Measurements from ENCODE around the gene GALNT10.

Gene GALNT10

DNA sequence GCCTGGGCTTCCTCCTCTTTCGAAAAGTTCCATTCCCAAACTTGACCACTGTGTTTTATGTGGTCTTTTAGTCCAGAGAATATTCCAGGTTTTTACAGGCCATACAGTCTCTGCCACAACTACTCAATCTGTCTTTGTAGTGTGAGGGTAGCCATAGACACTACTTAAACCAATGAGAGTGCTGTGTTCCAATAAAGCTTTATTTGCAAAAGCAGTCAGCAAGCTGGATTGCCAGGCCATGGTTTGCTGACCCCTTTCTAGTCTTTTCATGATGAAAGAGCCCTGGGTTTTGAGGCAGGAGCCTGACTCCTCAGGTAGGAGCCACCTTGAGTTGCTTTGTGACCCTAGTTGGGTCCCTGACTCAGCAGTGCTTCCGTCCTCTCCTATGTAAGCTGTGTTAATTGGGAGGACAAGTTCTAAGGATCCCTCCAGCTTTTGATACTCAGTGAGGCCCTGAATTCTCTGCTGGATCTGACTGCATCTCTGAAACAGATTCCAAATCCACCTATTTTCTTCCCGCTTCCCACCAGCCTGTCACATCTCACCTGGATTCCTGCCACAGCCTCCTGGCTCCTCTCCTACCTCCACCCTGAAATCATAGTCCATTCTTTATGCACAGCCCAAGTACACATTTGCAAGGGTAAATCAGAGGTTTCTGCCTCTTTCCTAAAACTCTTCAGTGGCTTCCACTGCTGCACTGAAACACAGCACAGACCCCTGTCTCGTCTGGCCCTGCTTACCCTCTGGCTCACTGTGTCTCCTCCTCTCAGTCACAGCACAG lies 13.5 kb downstream of the GALNT10 start:
- no peak for DNase-seq

DNA sequence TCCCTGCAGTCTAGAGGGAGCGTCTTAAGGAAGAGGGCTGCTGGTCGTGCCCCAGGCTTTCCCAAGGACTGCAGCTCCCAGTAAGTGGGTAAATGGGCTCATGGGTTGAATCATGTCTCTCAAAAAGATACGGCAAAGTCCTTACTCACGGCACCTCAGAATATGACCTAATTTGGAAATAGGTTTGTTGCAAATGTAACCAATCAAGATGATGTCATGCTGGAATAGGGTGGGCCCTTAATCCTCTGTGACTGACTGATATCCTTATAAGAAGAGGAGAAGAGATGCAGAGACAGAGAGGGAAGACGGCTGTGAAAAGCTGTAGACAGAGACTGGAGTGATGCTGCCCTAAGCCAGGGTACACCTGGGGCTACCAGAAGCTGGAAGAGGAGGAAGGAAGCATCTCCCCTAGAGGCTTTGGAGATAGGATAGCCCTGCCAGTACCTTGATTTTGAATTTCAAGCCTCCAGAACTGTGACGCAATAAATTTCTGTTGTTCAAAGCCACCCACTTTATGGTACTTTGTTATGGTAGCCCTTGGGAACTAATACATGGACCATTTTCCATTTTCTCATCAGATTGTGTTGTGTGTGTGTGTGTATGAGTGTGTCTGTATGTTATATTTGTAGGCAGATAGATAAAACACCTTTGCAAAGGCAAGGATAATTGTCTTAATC lies 15.0 kb downstream of the GALNT10 start:
- DNase-seq, result no peak

DNA sequence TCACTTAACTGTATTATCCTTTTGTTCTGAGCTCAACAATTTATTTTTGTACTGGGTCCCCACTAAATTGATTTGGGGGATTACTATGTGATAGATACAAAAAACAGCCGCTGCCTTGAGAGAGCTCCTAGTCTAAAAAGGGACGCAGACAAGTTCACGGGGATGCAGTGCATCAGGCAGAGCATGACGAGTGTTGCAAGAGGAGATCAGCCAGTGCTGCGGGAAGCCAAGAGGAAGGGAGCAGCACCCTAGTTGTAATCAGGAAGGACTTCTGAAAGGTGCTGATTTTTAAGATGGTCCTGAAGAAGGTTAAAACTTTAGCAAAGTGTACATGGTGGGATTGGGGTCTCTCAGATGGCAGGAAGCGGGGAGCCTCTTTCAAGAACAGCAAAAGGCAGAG lies 15.8 kb downstream of the GALNT10 start:
- no peak for DNase-seq

DNA sequence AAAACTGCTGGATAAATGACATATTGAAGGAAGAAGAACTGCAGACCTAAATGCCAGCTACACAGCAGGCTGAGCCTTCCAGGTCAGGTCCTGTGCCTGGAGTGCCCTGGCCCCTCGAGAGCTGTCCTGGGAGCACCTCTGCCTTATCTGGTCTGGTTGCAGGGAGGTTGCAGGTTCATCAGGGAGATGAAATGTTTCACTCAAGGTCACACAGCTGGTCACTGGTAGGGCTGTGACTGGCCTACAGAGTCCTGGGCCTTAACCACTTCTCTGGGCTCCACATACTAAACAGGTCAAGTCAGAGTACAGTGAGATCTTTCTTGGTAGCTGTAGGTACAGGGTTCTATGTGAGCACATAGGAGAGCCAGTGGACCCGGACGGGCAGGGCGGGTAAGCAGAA lies 16.7 kb downstream of the GALNT10 start:
- no peak for DNase-seq

DNA sequence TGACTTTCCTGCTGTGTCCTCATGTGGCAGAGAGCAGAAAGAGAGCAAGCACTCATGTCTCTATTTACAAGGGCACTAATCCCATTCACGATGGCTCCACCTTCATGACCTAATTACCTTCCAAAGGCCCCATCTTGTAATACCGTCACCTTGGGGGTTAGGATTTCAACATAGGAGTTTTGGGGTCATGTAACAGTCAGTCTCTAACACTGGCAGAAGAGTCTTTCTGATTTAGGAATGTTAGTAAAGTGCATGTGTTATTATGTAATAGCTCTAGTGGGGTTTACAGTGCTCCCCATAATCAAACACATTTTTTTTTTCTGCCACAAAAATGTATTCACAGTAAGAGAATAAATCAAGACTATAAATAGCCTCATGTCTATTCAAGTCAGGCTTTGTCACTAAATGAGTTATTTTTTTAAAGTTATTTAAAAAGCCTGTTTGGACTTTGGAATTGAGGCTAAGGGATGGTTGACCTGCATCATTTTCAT lies 19.1 kb downstream of the GALNT10 start:
- DNase-seq, result peak; percentile 15

DNA sequence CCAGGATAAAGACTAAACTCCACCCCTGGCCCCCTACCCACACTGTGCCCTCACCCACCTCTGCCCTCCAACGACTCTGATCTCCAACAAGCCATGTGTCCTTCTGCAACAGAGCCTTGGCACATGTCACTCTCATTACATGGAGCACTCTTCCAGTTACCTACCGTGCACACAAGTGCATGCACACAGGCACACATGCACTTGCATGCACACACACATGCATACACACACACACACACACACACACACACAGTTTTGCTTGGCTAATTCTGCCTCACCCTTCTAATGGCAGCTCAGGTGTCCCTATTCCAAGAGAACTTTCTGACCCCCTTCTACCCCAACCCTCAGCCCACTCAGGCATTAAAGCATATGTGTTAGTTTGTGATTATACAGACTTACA lies 19.6 kb downstream of the GALNT10 start:
- DNase-seq, result no peak

DNA sequence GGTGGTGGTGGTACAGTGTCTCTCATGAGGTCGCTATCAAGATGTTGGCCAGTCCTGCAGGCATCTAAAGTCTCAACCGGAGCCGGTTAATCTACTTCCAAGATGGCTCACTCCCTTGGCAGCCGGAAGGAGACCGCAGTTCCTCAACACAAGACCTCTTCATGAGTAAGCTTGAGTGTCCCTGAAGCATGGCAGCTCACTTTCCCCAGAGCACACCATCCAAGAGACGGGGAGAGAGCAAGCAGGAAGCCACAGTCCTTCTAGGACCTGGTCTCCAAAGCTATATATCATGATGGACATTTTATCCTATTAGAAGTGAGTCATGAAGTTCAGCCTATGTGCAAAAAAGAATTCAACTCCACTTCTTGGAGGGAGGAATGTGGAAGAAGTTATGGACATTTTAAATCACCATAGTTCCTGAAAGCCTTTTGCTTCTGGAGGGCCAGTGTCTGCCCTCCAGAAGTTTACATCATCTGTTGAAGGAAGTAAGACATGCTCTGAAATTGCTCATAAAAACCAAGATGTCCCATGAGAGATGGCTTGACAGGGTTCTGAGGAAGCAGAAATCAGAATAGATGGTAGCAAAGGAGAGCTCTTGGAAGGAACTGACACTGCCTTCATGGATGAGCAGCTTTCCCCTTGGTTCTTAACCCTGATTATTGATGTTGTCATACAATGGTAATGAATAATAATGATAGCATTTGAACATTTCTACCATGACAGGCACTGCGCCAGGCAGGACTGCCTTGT lies 21.3 kb downstream of the GALNT10 start:
- DNase-seq, result no peak

DNA sequence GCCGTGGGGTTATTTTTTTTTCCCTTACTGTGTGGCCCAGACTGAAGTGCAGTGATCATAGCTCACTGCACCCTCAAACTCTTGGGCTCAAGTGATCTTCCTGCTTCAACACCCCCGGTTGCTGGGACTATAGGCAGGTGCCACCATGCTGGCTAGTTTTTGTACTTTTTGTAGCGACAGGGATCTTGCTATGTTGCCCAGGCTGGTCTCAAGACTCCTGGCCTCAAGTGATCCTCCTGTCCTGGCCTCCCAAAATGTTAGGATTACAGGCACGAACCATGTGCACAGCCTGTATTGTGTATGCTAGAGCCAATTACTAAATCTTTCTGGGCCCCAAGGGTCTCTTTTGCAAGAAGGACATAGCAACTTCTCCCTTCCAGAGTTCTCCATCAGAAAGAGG lies 23.1 kb downstream of the GALNT10 start:
- no peak for DNase-seq

DNA sequence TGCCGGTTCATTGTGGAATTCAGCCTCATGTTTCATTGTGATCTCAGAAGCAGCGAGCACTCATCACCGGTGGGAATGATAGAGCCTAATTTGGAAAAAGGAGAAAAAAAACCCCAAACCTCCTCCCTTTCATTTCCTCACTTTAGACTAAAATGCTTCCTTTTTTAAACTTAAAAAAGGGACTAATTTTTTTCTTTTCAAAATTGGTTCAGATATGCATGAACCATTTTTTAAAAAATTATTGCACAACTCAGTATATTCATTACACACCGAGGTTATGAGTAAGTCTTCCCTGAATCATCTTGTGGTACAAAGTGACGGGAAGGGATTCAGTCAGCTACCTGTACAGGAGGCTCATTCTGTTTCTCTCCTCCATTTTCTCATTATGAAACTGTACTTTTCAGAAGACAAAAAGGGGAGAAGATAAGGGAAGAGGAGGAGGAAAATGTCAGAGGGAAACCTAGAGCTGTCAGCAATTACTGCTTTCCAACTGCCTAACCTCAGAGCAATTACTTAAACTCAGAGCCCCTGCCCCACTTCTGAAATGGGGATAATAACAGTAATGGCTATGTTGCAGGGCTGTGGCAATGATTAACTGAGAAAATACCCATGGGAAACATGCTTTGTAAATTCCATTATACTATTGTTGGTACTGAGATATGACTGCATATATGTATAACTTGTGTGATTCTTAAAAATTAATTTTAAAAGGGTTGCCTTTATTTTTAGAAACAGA lies 24.0 kb downstream of the GALNT10 start:
- no peak for DNase-seq

DNA sequence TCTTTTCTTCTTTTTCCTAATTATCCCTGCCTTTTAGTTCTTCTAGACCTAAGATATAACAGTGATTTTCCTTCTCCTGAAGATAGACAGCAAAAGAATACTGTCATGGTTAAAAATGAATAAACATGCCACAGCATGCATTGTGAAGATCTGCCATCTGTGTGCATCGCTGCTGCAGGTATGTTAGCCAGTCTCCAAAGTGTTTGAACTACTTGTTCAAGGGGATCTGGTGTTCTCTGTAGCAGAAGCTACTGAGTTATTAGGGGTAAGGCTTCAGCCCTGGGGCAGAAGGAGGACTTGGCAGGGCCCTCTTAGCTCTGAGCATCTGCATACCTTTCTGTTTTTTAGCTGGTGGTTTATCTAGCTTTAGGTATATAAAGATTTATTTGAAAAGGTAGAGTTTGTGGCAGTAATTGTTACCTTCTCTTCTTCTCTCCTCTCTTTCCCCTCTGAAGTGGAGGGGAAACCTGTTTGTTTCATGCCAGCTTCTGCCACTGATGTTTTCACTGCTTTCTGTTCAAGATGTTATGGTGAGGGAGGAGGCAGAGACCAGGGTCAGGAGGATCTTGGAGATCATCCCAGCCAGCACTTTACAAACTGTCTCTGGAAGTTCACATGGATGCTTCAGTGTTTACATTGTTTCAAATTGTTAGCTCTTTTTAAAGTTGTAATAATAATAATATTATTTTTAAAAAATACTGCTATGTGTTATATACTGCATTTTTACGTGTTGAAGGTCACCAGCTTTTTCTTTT lies 25.2 kb downstream of the GALNT10 start:
- no peak for DNase-seq

DNA sequence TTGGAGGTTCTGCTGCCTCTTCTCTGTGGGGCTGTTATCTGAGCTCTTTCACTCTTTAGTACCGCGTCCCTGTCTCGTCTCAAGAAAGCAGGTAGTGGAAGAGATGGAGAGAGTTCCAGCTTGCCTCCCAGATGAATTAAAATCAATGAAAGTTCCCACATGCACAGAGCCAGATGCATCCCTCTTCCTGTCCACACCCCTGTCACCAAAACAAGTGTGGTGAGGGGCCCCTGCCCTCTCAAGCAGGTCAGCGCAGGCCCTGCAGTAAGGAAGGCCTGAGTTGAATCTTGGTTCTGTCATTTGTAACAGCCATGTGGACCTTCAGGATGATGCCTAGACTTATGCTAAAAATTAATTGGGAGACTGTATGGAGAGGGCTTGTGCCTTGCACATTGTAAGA lies 26.9 kb downstream of the GALNT10 start:
- no peak for DNase-seq

DNA sequence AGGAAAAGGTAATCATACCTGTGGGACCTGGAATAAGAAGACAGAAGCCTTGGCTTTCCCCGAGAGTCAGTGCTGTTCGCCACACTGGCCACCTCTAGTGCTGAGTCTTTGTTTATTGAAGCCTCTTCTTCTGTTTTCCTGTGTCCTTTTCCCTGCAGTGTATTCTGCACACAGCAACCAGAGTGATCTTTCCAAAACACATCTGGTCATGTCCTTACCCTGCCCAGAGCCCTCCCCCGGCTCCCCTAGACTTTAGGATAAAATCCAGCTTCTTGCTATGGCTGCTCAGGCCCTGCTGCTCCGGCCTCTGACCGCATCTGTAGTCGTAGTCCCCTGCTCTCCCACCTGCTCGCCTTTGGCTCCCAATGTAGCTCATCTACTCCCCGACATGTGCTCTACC lies 28.3 kb downstream of the GALNT10 start:
- DNase-seq, result no peak

DNA sequence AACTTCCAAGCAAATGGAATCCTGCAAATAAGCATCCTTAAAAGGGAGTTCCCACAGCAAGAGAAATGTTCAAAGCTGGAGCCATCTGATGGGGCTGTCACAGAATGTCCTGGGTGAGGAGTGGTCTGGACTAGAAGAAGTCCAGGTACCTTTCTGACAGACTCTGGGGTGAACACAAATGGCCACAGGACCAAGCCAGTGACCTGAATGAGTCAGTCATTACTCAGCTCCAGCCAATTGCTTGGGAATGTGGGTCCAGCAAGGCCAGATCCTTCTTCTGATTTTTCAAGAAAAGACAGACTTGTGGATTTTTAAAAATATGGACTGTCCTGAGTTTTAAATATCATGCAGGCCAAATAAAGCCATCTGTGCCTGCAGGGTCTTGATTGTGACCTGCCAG lies 30.1 kb downstream of the GALNT10 start:
- DNase-seq, result no peak

DNA sequence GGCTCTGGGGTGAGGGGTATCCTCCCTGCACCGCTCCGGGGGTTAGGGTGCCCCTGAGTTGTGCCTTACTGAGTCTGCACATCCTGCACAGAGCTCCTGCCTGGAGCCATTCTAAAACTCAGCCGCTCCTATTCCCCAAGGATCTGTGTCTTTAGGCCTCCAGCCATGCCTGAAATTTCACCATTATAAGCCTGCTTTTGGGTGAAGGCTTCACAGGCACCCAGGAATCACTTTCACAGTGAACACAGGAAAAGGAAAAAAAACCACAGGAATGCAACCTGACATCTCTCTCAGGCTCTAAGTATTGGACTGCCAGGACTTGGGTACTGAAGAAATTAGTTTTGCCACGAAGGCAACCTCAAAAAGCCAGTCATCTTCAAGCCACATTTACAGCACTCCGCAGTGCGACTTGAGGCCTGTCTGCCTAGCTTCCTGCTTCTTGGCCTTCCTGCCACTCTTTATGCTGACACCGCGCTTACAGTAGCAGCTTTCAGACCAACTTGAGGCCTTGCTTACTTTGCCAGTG lies 30.9 kb downstream of the GALNT10 start:
- no peak for DNase-seq

DNA sequence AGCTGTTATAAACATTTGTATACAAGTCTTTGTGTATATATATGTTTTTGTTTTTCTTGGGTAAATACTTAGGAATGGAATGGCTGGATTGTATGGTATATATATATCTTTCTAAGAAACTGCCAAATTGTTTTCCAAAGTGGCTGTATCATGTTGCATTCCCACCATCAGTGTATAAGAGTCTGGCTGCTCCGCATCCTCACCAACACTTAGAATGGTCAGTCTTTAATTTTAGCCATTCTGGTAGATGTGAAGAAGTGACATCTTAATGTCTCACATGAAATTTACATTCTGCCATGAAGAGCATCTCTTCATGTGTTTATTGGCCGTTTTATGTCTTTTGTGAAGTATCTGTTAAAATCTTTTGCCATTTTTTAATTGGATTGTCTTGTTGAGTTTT lies 31.9 kb downstream of the GALNT10 start:
- no peak for DNase-seq

DNA sequence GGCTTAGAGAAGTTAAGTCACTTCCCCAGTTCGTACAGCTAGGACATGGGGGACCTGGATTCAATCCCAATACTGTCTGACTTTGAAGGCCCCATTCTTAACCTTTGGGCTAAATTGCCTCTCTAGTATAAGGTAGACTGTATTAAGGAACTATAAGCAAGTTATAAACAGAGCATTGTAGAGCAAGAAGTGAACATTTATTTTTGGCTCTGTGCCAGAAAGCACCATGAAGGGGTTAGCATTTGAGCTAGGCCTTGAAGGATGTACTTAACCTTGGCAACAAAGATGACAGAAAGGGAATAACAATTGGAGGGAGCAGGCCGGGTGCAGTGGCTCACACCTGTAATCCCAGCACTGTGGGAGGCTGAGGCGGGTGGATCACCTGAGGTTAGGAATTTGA lies 32.8 kb downstream of the GALNT10 start:
- peak; percentile 48 for DNase-seq

DNA sequence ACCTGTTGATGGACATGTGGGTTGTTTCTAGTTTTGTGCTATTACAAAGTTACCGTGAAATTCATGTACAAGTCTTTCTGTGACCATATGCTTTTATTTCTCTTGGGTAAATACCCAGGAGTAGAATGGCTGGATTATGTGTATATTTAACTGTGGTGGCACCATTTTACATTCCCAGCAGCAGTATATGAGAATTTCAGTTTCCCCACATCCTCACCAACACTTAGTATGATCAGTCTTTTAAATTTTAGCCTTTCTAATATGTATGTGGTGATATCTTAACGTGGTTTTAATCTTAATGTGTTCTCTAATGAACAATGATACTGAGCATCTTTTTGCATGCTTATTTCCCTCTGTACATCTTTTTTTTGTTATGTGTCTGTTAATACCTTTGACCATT lies 36.6 kb downstream of the GALNT10 start:
- no peak for DNase-seq

DNA sequence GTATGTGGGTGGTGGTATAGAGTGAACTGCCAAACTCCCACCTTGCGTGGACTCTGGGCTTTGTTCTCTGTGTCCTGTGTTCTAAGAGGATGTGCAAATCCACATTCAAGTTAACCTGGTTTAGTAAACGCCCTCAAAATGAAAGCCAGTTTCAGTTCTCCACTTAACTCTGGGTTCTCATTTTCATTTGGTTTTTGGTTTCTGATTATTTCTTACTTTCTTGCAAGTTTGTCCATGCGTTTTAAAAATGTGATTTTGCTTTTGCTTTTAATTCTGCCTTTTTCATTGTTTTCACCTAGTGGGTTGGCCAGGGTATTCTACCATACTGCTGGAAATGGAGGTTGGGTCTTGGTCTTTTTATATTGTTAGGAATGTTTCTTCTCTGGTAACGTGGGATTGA lies 38.2 kb downstream of the GALNT10 start:
- no peak for DNase-seq

DNA sequence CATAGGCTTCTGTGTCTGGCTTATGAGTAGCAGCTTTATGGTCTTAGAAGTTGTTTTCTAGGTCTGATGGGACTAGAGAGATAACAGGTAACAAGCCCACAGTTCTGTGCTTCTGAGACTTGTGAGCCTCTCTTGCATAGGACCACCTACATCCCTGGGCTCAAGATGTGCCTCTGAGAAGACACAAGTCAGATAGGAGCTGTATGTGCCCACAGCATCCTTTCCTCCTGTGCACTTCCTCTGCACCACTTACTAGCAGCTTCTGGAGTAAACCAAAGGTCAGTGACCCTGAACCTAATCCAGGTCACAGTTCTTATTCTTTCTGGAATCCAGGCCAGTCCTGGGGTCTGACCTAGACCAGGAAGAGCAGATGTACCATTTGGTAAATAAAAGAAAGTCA lies 40.0 kb downstream of the GALNT10 start:
- no peak for DNase-seq

DNA sequence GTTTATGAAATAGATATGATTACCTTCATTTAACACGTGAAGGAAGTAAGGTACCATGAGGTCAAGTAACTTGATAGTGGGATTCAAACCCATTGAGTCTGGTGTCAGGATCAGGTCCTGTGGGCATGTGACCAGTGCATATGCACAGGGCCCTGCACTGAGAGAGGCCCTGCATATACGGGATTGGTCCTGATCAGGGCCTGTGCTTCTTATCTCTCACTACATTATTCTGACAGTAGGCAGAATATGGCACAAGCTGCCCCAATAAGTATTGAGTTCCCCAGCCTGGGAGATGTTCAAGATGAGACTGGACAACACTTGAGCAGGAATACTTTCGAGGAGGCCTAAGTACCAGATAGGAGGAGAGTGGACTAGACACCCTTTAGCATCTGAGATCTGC lies 44.0 kb downstream of the GALNT10 start:
- no peak for DNase-seq

DNA sequence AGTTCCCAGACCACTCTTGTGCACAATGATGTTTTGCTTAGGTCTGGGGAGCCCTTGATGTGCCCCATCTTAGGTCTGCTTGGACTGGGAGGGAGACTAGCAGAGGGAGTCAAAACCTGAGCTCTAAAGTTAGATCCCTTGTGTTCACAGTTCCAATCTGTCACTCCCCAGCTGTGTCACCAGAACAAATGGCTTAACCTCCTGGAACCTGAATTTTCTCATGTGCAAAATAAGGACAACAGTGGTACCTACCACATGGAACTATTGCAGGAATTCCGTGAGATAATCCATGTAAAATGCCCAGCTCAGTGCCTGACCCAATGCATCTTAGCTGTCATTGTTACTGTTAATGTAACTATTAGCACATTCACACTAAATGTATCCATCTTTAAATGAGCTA lies 45.5 kb downstream of the GALNT10 start:
- DNase-seq, result no peak

Data from NCI-H2029 (cell line).